Esophagus squamous epithelium (tissue), 5 donors: ENCODE results near the gene CIDEB. TPM values are rescaled to one million over a fixed set of nuclear protein-coding genes. Genes with fewer than 3 reads are reported as not detected.

Experiments
- DNase-seq: peaks from one replicate; lab custom pipeline; 2025; lab: John Stamatoyannopoulos, UW
- H3K27ac ChIP-seq, 4 donors: fragments of 200-600 bp; sonication (generic); one replicate each; pipeline ENCODE4 v1.5.1; 2016 to 2019; ENCODE audit warnings: mild to moderate bottlenecking in 1 of 4
- H3K27me3 ChIP-seq, 4 donors: fragments of 200-600 bp; sonication (generic); 1 replicate in 3 of 4; 2 replicates in 1 of 4; pipeline versions ENCODE4 v1.5.1 to v1.6.0; 2017 to 2021; ENCODE audit warnings: antibody characterized with exemption in 1 of 4
- H3K36me3 ChIP-seq, 3 donors: fragments of 200-600 bp; sonication (generic); one replicate each; pipeline ENCODE4 v1.5.1; 2016 to 2019
- H3K4me1 ChIP-seq, 3 donors: fragments of 200-600 bp; sonication (generic); one replicate each; pipeline ENCODE4 v1.5.1; 2017 to 2019
- H3K4me3 ChIP-seq, 4 donors: fragments of 200-600 bp; sonication (generic); 1 replicate in 3 of 4; 2 replicates in 1 of 4; pipeline ENCODE4 v1.5.1; 2016 to 2019; ENCODE audit warnings: mild to moderate bottlenecking in 2 of 4, moderate library complexity in 1 of 4
- H3K9me3 ChIP-seq, 3 donors: fragments of 200-600 bp; sonication (generic); one replicate each; pipeline ENCODE4 v1.5.1; 2016 to 2019
- POLR2A ChIP-seq, 4 donors: fragments of 450-650 bp; IDR thresholded peaks; one replicate each; pipeline ENCODE4 v1.6.1; 2017; ENCODE audit warnings: antibody characterized with exemption in 4 of 4, mild to moderate bottlenecking in 4 of 4, moderate library complexity in 3 of 4
- WGBS, 2 donors: methylation state at CpG; one replicate each; pipeline ENCODE4 v1.1.5; 2018; 5-methylcytosine and 5-hydroxymethylcytosine counted together
- intact Hi-C: fragments of 100-400 bp; cut with DNase I; formaldehyde crosslinking; loops from one replicate; pipeline ENCODE4 v1.15.0; 2022
- total RNA-seq, 4 donors: library from RNA; depleted of rRNA; stranded (reverse); fragments of >200 nt; gene quantifications; one replicate each; pipeline ENCODE4 v1.1.0, GENCODE V29; 2016
- TF ChIP-seq, protein P1 (sequence below), 6 experiments: fragments of 450-650 bp in 4 of 6; fragments of 200-600 bp in 2 of 6; sonication (generic) in 2 of 6; IDR thresholded peaks; one replicate each; pipeline ENCODE4 v1.5.1; 2016 to 2019; ENCODE audit warnings: antibody characterized with exemption in 6 of 6, mild to moderate bottlenecking in 4 of 6, moderate library complexity in 4 of 6
- donor health status: DM: yes; HTN: yes; CAD: no.

CIDEB gene
- total RNA-seq, 4 donors from 2014 or later = 18.3 to 41.4 (median 30.4) TPM

DNA sequence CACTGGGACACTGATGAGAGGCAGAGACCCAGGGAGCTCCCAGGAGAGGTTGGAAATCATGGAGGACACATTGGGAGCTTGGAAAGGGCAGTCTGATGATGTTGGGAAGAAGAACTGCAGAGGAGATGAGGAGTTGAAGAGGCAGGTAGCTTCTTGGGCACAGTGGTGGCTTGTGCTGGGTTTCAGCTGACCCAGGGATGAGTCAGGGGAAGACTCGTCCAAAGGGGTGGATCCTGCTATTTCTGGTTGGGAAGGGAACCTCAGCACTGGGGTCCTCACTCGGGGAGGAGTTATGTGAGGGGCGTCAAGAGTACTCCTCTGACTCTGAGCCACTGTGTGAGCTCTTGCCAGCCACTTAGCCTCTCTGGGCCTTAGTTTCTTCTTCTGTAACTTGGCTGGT, 15.6 kb upstream of the CIDEB start:
- Histone ChIP-seq H3K27me3 (peaks cover 0 to 8% (median 0%) of the 10 kb centered on the region in 4 donors), H3K4me3 (no peak overlapping the region), H3K36me3 (no peaks in the 10 kb centered on the region), H3K27ac (no peak overlapping the region), H3K4me1 (peaks cover 0 to 13% (median 0%) of the 10 kb centered on the region in 3 donors), H3K9me3 (no peaks in the 10 kb centered on the region)
- TF ChIP-seq, protein P1, sequence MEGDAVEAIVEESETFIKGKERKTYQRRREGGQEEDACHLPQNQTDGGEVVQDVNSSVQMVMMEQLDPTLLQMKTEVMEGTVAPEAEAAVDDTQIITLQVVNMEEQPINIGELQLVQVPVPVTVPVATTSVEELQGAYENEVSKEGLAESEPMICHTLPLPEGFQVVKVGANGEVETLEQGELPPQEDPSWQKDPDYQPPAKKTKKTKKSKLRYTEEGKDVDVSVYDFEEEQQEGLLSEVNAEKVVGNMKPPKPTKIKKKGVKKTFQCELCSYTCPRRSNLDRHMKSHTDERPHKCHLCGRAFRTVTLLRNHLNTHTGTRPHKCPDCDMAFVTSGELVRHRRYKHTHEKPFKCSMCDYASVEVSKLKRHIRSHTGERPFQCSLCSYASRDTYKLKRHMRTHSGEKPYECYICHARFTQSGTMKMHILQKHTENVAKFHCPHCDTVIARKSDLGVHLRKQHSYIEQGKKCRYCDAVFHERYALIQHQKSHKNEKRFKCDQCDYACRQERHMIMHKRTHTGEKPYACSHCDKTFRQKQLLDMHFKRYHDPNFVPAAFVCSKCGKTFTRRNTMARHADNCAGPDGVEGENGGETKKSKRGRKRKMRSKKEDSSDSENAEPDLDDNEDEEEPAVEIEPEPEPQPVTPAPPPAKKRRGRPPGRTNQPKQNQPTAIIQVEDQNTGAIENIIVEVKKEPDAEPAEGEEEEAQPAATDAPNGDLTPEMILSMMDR (IDR thresholded peaks at IDR 0.05) = no peak
- no peak for TF ChIP-seq POLR2A (IDR thresholded peaks at IDR 0.05)
- intact Hi-C loops = no loop called here
- WGBS, 2 donors = 46 to 56% methylated on average over 3 of the region's 3 CpGs
- DNase-seq = no peak

DNA sequence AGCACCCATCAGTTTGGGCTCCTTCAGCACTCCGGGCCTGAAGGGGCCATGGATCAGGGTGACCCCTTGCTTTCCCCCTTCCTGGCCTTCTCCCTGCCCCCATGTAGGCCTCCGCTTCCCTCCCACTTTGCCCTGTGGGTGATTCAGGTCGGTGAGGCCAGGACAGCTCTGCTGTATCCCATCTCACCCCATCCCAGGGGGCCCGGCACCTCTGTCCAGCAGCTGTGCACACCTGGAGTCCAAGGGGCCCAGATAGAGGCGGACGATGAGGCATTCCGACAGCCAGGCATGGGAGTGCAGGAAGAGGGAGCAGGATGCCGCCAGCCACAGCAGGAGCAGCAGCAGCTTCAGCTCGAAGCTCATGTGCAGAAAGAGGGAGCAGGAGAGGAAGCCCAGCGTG, 14.9 kb upstream of the CIDEB start:
- H3K4me1 ChIP-seq = peaks cover 0 to 8% (median under 1%) of the 10 kb centered on the region in 3 donors
- H3K4me3 ChIP-seq = no peak overlapping the region
- intact Hi-C loops = no loop called here
- 71 to 86% methylated on average over 4 to 9 of the region's 10 CpGs for WGBS, 2 donors
- TF ChIP-seq, protein P1 (IDR thresholded peaks at IDR 0.05) = no peak
- no peak for TF ChIP-seq POLR2A (IDR thresholded peaks at IDR 0.05)
- H3K27me3 ChIP-seq = peaks cover 0 to 13% (median 0%) of the 10 kb centered on the region in 4 donors
- H3K27ac ChIP-seq = no peak overlapping the region
- no peaks in the 10 kb centered on the region for H3K9me3 ChIP-seq
- H3K36me3 ChIP-seq = no peaks in the 10 kb centered on the region
- no peak for DNase-seq

DNA sequence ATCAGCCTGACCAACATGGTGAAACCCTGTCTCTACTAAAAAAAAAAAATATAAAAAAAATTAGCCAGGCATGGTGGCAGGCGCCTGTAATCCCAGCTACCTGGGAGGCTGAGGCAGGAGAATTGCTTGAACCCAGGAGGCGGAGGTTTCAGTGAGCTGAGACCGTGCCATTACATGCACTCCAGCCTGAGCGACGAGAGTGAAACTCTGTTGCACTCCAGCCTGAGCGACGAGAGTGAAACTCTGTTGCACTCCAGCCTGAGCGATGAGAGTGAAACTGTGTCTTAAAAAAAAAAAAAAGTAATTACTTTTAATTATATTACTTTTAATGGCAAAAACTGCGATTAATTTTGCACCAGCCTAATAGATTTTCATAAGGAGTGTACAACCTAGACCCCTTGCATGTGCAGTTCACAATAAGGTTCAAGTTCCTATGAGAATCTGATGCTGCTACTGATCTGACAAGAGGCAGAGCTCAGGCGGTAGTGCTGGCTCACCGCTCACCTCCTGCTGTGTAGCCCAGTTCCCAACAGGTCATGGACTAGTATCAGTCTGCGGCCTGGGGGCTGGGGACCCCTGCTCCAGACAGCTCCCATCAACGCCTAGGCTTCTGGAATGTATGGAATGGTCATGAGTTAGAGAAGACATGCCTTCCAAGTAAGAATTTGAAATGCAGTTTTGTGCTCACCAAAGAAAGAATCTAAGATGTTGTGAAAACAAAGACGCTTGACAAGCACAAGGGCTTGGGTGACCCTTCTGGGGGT, 13.6 kb upstream of the CIDEB start:
- Histone ChIP-seq H3K27ac (no peak overlapping the region), H3K27me3 (peaks cover 0 to 23% (median 0%) of the 10 kb centered on the region in 4 donors), H3K4me3 (no peak overlapping the region), H3K36me3 (no peaks in the 10 kb centered on the region), H3K4me1 (peaks cover 5 to 14% (median 13%) of the 10 kb centered on the region in 3 donors), H3K9me3 (no peaks in the 10 kb centered on the region)
- no peak for DNase-seq
- intact Hi-C loops = no loop called here
- 81 to 83% methylated on average over 13 to 14 of the region's 14 CpGs for WGBS, 2 donors
- TF ChIP-seq POLR2A (IDR thresholded peaks at IDR 0.05) = no peak
- TF ChIP-seq, protein P1 (IDR thresholded peaks at IDR 0.05) = no peak

DNA sequence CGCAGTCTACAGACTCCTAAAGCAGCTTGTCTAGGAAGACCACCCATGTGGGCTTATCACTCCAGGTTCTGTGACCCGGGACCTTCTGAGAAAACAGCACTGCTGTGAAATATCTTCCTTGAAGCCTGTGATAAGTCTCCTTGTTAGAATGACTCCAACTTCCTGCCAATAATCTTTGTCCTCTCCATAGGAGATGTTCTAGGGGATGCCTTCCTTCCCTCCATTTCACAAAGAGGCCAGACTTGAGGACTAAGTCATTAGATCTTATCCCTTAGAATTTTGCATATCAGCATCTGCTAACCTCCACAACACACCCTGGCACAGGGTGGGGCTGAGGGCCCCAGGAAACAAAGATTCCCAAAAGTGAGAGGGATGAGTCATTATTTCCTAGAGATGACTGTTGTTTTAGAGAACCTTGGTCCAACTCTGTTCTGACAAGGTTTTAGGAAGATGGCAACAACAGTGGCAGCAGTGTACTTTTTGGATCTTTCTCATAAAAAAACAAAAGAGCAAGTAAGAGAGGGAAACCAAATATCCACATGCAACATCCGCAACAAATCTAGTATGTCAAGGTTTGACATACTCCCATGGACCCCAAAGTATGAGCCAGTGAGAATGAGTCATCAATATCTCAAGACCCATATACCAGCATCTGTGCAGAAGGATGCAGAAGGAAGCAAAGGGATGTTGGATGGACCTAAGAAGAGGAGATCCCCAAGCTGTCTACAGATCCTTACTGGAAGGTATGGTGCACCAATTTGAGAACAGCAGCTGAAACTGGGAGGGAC, 9.6 kb upstream of the CIDEB start:
- peaks cover 0 to 27% (median 0%) of the 10 kb centered on the region in 4 donors for H3K27me3 ChIP-seq
- H3K27ac ChIP-seq = peak overlapping the region; percentile 86 to 97 (median 93)
- 67 to 74% methylated on average over 3 of the region's 3 CpGs for WGBS, 2 donors
- H3K4me3 ChIP-seq = no peak overlapping the region
- DNase-seq = no peak
- TF ChIP-seq, protein P1 (IDR thresholded peaks at IDR 0.05) = no peak
- no peak for TF ChIP-seq POLR2A (IDR thresholded peaks at IDR 0.05)
- H3K36me3 ChIP-seq = no peaks in the 10 kb centered on the region
- no peaks in the 10 kb centered on the region for H3K9me3 ChIP-seq
- intact Hi-C loops = no loop called here
- peaks cover 42 to 55% (median 53%) of the 10 kb centered on the region in 3 donors for H3K4me1 ChIP-seq

DNA sequence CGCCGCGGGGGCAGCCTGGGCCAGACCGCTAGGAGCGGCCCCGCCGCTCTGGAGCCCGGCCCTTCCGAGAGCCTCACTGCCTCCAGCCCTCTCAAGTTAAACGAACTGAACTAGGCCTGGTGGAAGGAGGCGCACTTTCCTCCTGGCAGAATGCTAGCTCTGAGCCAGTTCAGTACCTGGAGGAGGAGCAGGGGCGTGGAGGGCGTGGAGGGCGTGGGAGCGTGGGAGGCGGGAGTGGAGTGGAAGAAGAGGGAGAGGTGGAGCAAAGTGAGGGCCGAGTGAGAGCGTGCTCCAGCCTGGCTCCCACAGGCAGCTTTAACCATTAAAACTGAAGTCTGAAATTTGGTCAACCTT, 8.8 kb upstream of the CIDEB start:
- Histone ChIP-seq H3K36me3 (no peaks in the 10 kb centered on the region), H3K27ac (peak overlapping the region; percentile 86 to 97 (median 93)), H3K4me1 (peaks cover 49 to 63% (median 59%) of the 10 kb centered on the region in 3 donors), H3K9me3 (no peaks in the 10 kb centered on the region), H3K4me3 (peak overlapping the region in 2 of 4 donors; percentile 4 to 32), H3K27me3 (peaks cover 0 to 27% (median 0%) of the 10 kb centered on the region in 4 donors)
- intact Hi-C loops = no loop called here
- no peak for TF ChIP-seq POLR2A (IDR thresholded peaks at IDR 0.05)
- TF ChIP-seq, protein P1 (IDR thresholded peaks at IDR 0.05) = no peak
- 36% methylated on average over 3 of the region's 18 CpGs; no CpG with 5 or more reads in 1 of the 2 donors for WGBS, 2 donors
- DNase-seq = no peak
